GM04503 (cell line): ENCODE results near the gene TRIAP1.

Experiments
- DNase-seq: peaks from one replicate; pipeline ENCODE4 v3.0.0-alpha.2; 2012; ENCODE audit warnings: low read depth

TRIAP1 gene

DNA sequence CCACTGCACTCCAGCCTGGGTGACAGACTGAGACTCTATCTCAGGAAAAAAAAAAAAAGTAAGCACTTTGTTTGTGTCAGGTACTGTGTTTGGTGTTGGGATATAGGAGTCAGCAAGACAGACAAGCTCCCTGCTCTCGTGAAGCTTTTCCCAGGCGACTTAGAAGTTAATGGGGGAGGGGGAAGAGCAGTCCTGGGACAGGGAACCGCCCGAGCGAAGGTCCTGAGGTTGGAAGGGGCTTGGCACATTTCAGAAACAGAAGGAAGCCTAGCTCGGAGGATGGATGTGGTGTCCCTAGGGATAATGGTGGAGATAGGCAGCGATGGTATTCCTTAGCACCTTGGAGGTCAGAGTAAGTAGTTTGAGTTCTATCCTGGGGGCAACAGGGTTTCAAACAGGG lies 16.8 kb downstream of the TRIAP1 start:
- no peak for DNase-seq

DNA sequence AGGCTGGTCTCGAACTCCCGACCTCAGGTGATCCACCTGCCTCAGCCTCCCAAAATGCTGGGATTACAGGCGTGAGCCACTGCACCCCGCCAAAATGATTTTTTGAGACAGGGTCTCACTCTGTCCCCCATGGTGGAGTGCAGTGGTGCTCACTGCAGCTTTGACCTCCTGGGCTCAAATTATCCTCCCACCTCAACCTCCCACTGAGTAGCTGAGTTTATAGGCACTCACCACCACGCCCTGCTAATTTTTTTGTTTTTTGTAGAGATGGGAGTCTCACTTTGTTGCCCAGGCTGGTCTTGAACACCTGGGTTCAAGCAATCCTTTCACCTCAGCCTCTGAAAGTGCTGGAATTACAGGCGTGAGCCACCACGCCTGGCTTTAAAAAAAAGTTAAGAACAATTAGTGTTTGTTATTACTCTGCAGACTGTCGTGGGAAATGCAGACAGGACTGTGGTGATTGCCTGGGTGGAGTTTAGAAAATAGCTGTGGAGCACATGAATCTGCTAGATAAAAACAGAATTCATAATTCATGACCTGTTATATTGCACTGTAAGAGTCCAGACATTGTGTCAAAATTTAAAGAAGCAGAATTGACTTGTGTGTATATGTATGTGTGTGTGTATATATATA lies 17.5 kb downstream of the TRIAP1 start:
- no peak for DNase-seq

DNA sequence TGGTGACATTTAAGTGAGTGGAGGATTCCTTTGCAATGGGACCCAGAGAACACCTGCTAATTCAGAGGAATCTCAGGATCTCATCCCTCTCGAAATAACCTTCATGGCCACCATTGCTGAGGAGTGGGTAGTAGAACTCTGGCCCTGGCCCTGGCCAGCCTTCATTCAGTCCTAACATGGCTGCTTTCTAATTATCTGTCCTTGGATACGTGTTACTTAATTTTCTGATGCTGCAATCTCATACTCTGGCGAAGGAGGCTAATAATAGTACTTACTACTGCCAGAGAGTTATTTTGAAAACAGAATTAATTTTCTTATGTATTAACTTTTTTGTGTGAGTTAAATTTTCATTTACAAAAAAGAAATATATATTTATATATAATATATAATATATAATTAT lies 20.4 kb downstream of the TRIAP1 start:
- DNase-seq, result no peak

DNA sequence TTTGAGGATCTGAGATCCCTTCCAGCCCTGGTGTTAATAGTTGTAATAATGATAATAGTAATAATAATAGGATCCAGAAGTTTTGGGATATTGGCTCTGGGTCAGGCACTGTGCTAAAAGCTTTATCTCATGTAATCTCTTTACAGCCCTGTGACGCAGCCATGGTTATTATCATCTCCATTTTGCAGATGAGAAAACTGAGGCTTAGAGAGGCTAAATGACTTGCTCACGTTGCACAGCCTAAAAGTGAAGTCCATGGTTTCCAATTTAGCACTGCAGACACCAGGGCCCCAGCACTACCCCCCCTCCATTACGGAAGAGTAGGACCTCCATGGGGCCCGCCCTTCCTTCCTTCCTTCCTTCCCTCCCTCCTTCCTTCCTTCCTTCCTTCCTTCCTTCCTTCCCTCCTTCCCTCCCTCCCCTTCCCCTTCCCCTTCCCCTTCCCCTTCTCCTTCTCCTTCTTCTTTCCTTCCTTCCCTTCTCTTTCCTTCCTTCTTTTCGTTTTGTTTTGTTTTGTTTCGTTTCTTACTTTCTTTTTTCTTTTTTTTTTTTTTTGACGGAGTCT lies 23.2 kb downstream of the TRIAP1 start:
- DNase-seq, result no peak

DNA sequence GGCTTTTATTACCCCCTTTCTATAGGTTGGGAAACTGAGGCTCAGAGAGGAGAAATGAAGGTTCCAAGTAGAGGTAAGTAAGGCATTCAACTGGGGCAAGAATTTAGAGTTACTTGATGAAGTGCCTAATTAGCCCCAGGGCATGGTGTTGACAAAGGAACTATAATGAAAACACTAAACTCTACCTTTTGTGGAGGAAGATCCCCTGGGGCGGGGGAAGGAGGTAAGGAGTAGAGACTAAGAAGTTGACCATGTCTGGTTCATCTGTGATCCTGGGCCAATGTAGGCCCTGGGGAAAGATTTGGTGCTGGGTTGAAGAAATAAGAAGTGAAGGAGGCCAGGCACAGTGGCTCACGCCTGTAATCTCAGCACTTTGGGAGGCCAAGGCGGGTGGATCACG lies 24.5 kb downstream of the TRIAP1 start:
- no peak for DNase-seq

DNA sequence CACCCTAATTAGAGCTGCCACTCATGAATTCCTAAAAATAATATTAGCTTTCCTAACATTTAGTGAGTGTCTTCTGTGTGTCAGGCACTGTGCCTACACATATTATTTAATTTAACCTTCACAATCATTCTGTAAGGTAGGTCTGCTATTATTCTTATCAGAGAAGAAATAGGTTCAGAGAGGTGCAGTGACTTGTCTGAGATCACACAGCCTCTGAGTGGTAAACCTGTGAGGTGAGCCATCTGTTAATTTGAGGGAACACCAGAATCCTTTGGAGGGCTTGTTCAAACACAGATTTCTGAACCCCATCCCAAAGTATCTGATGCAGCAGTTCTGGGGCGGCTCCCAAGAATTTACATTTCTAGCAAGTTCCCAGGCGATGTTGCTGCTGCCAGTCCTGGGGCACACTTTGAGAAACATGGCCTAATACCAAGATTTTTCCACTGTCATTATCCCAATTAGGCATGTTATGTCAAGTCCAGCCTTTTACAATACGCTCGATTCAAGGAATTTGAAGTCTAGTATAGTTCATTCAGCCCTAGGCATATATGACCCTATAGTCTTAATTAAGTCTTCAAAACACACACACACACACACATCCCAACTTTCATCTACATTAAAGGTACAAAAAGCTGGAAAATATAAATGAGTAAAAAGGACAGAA lies 28.1 kb downstream of the TRIAP1 start:
- no peak for DNase-seq

DNA sequence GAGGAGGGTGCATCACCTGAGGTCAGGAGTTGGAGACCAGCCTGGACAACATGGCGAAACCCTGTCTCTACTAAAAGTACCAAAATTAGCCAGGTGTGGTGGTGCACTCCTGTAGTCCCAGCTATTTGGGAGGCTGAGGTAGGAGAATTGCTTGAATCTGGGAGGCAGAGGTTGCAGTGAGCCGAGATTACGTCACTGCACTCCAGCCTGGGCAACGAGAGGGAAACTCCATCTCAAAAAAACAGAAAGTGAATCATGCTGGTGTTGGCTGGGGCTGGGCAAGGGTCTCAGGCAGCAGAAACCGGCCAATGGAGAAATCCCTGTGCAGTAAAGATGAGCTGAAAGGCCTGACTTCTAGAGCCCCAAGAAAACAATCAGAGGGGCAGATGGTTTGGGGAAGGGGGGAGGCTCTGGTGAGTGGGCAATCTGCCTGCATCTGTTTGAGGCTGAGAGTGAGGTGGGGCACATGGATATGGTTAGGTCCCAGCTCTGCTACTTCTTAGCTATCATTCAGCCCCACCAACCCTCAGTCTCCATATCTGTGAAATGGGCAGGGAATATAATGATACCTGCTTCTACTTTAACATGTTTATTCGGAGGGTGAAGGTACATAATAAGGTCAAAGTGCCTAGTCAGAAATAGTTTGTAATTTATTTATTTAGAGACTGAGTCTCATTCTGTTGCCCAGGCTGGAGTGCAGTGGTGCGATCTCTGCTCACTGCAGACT lies 29.5 kb downstream of the TRIAP1 start:
- DNase-seq, result no peak

DNA sequence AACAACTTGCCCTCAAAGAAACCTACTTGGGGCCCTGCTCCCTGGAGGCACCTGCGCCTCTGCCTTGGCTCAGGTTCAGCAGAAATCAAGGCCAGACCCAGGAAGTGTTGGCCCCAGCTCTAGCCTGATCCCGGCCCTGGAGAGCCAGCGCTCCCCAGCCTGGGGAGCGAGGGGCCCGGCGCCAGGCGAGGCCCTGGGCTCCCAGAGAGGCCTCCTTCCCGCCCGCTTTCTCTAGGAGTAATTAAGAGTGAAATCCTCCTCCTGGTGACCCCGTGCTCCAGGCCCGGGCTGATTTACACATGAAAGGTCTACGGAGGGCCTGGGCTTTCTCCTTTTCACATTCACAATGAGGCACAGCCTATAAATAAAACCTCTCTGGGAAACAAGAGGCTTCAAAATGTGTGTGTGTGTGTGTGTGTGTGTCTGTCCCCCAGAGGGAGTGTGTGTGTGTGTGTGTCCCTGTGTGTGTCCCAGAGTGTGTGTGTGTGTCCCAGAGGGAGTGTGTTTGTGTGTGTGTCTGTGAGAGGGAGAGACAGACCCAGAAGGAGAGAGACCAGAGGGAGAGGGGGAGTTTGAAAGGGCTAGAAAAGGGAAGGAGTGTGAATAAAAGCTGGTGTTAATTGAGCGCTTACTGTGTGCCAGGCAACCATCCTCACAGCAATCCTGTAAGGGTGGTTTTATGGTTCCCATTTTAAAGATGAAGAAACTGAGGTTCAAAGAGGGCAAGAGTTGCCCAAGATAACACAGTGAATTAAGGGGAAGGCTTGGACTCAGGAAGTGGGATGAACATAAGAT lies 32.1 kb downstream of the TRIAP1 start:
- no peak for DNase-seq

DNA sequence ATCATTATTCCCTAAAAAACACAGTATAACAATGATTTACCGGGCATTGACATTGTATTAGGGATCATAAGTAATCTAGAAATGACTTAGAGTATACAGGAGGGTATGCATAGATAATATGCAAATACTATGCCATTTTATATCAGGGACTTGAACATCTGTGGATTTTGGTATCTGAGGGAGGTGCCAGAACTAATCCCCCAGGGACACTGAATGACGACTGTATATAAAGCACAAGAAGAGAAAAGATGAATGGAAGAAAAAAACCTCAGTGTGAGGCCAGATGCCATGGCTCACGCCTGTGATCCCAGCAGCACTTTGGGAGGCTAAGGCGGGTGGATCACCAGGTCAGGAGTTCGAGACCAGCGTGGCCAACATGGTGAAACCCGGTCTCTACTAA lies 33.8 kb downstream of the TRIAP1 start:
- no peak for DNase-seq

DNA sequence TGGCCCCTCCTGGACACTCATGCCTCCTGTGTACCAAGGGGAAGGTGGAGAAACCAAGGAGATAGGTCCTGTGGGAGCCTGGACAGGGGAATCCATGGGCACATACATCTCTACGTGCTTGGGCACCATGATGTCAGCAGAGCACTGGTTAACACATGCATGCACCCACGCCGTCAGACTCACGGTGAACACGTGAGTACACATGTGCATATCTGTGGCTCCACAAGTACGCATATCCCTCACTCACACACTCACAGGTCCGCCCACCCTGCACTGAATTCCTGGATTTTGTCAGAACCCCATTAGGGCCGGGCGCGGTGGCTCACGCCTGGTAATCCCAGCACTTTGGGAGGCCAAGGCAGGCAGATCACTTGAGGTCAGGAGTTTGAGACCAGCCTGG lies 37.4 kb downstream of the TRIAP1 start:
- no peak for DNase-seq

DNA sequence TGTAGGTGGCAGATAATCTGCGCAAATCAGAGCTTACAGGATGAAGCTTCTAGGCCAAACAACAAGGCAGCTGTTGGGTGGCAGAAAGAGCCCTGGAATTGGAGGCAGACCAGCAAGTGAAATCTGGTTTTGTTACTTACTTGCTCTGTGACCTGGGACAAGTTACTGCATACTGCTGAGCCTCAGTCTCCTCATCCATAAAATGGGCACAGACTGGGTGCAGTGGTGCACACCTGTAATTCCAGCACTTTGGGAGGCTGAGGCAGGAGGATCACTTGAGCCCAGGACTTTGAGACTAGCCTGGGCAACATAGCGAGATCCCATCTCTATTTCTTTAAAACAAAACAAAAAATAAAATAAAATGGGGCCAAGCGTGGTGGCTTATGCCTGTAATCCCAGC lies 39.6 kb downstream of the TRIAP1 start:
- DNase-seq, result no peak

DNA sequence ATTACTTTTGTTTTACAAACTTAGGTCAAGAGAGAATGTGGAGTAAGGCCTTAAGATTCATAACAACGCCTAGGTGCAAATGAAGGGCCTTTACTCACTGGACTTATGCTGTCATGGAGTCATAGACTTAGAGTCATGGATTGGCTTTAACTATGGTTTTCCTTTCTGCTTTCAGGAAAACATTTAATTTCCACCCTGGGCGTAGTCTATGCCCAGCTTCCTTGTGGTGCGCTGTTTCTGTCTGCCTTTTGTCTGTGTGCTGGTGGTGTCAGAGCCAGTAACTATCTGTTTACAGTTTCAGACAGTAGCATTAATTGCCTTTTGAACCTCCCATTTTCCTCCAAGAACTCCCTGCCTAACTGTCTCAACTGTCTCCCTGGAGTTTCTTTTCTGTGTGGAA lies 40.1 kb downstream of the TRIAP1 start:
- DNase-seq, result no peak

DNA sequence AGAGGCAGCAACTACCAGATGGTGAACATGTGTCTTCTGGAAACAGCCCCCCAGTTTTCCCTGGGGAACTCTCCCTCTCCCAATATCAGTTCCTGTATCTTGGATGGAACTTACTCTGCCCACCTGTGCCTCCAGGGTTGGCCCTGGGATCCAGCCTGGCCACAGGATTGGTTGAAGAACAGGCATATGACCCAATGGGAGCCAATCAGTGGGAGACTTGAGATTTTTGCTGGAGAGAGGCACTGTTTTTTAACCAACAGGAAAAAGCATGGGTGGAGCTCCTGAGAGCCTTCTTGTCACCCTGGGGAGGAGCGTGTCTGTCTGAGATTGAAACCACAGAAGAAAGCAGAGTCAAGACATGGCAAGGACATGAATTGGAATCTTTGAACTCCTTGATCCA lies 41.9 kb downstream of the TRIAP1 start:
- DNase-seq, result no peak

DNA sequence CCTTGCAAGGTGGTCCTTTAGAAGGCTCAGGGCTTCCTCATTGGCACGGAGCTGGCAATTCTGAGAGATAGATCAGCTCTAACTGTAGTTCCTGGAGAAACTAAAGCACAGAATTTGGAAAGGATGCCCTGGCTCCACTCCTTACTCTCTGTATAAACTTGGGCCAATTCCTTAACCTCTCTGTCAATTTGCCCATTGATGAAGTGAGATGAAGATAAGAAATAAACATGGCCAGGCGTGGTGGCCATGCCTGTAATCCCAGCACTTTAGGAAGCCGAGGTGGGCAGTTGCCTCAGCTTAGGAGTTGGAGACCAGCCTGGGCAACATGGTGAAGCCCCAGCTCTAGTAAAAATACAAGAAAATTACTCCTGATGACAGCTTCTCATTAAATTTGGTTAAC lies 42.3 kb downstream of the TRIAP1 start:
- no peak for DNase-seq

DNA sequence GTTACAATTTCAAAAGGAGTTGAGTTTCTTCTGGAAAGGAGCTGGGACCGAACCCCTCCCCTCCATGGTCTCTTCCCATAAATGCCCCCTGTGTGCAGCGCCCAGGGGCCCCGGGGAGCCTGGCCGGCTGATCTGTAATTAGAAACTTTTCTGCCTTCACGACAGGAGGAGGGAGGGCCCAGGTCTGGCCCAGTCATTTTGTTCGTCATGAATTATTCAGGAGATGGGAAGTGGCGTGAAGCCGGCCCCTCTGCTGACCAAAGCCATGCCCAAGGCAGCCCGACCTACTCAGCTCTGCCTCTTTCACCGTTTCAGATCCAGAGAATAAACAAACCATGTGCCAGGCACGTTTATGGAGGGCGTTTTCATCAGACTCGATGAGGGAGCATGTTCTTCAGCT lies 44.0 kb downstream of the TRIAP1 start:
- DNase-seq, result no peak

DNA sequence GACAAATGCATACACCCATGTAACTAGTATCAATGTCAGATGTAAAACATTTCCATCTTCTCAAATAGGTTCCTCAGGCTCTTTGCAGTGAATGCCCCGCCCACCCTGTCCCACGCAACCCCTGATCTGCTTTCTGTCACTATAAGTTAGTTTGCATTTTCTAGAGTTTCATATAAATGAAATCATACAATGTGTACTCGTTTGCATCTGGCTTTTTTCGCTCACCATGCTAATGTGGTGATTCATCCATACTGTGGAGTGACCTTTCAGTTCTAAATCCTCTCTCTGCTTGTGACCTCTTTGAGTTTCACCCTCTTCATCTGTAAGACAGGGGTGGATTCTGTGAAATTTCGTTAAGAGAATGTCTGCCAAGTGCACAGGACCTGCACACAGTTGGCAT lies 46.7 kb downstream of the TRIAP1 start:
- no peak for DNase-seq

DNA sequence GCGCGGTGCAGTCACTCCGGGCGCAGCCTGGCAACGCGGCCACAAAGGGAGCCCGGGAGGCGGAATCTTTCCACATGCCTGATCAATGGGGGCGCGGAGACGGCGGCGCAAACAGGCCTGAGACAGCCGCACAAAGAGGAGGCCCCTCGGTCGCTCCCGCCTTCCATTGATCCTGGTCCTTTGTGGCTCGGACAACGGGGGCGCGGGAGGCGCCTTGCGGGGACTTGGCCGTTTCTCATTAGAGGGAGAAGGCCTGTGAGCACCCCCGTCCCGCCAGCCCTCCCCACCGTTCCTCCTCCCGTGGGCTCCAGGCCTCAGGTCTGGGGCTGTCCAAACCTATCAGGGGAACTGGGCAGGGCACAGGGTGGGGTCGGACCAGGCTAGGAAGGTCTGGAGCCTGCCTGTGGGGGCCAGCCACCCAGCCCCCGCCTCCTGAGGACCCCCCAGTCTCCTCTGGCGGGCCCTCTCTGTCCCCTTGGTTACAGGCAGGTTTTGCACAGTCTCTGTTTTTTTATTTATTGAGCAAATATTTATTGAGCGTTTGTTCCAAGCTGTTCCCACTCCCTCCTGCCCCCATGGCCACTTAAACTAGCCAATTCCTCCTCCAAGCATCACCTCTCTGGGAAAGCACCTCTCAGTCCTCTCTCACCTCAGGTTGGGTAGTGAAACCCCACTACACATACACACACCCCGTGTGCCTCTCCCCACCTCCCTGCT lies 48.2 kb downstream of the TRIAP1 start:
- DNase-seq, result no peak

DNA sequence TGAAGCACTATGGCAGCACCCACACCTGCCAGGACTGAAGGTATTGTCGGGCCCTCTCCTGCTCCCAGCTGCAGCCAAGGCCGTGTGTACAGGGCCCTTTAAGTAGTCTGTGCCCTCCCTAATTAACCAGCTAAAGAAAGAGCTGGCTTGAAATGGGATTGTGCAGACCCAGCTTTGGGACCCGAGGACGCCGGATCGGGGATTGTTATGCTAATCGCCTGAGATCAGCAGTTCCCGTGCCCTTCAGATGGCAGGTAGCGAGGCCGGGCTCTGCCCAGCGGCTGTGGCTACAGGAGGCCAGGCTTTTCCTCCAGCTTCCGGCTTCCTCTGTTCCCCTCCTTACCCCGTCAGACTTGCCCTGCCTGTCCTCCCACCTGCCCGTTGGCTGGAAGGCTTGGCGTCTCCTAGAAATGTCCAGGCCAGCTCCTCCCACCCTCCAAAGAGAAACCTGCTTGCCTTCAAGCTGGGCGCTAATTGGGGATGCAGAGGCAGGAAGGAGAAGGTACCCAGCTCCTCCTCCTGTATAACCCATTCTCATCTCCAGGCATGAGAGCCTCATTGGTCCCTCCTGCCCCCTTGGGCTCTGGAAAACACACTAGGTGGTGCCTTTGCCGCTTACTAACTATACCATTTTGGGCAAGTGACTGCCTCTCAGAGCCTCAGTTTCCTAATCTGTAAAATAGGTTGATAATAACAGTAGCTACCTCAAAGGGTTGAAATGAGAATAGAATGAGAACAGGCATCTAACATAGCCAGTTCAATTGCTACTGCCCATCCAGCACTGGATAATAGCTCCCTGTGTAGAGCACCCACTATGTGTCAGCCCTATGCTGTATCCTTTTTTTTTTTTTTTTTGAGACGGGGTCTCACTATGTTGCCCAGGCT lies 51.5 kb downstream of the TRIAP1 start:
- DNase-seq, result no peak
